Kidney glomerular epithelial cell (primary cell): ENCODE measurements around the gene ADORA2A.

Experiments
- DNase-seq: peaks from one replicate; lab custom pipeline; 2025; lab: John Stamatoyannopoulos, UW

Gene ADORA2A

GRCh38 chr22:24453853-24454252, 26.5 kb downstream of the ADORA2A start:
- no peak for DNase-seq

- no peak for DNase-seq
Observed at GRCh38 chr22:24455039-24455438, 27.6 kb downstream of the ADORA2A start.

GRCh38 chr22:24455751-24456426, 28.5 kb downstream of the ADORA2A start:
- DNase-seq, result no peak

- DNase-seq, result no peak
Observed at GRCh38 chr22:24457894-24458420, 30.6 kb downstream of the ADORA2A start.

- DNase-seq, result no peak
Observed at GRCh38 chr22:24459911-24460310, 32.5 kb downstream of the ADORA2A start.

- DNase-seq, result no peak
Observed at GRCh38 chr22:24460418-24461089, 33.2 kb downstream of the ADORA2A start.

GRCh38 chr22:24463071-24463760, 35.8 kb downstream of the ADORA2A start:
- no peak for DNase-seq

- DNase-seq, result peak; percentile 78
Observed at GRCh38 chr22:24465566-24465965, 38.2 kb downstream of the ADORA2A start.

GRCh38 chr22:24465975-24466374, 38.6 kb downstream of the ADORA2A start:
- DNase-seq, result no peak

GRCh38 chr22:24466716-24467328, 39.4 kb downstream of the ADORA2A start:
- peak; percentile 39 for DNase-seq

- no peak for DNase-seq
Observed at GRCh38 chr22:24467340-24467739, 39.9 kb downstream of the ADORA2A start.

GRCh38 chr22:24471570-24471969, 44.2 kb downstream of the ADORA2A start:
- peak; percentile 4 for DNase-seq

- no peak for DNase-seq
Observed at GRCh38 chr22:24473284-24473683, 45.9 kb downstream of the ADORA2A start.

- DNase-seq, result peak; percentile 87
Observed at GRCh38 chr22:24474221-24474620, 46.8 kb downstream of the ADORA2A start.

GRCh38 chr22:24474649-24475255, 47.4 kb downstream of the ADORA2A start:
- DNase-seq, result peak; percentile 41

GRCh38 chr22:24481641-24482040, 54.2 kb downstream of the ADORA2A start:
- no peak for DNase-seq

- DNase-seq, result peak; percentile 76
Observed at GRCh38 chr22:24482575-24482974, 55.2 kb downstream of the ADORA2A start.

- no peak for DNase-seq
Observed at GRCh38 chr22:24482998-24483397, 55.6 kb downstream of the ADORA2A start.

- DNase-seq, result no peak
Observed at GRCh38 chr22:24483976-24484545, 56.7 kb downstream of the ADORA2A start.

GRCh38 chr22:24485170-24485569, 57.8 kb downstream of the ADORA2A start:
- no peak for DNase-seq

GRCh38 chr22:24485608-24486007, 58.2 kb downstream of the ADORA2A start:
- no peak for DNase-seq

- DNase-seq, result peak; percentile 9
Observed at GRCh38 chr22:24486501-24486921, 59.1 kb downstream of the ADORA2A start.
